Vagina (tissue), 2 donors: Measurements from ENCODE around the gene PCDHB10. TPM values are rescaled to one million over a fixed set of nuclear protein-coding genes. Genes with fewer than 3 reads are reported as not detected.
A peak's percentile ranks its signal among the peaks of the same experiment; 100 is the strongest.
"Not testable (repeated sequence)": the region's sequence is repeated elsewhere in the genome, so short reads cannot be mapped to it uniquely, and the experiment has no call there.

ENCODE experiments used
- DNase-seq, 2 donors: peaks; one replicate each; pipeline ENCODE4 v3.0.0-alpha.2; 2017; ENCODE audit errors: extremely low spot score in 2 of 2
- H3K27ac ChIP-seq: fragments of 200-600 bp; sonication (generic); one replicate; pipeline ENCODE4 v1.5.1; 2019
- H3K27me3 ChIP-seq: fragments of 200-600 bp; sonication (generic); one replicate; pipeline ENCODE4 v1.5.1; 2019
- H3K36me3 ChIP-seq, 2 donors: fragments of 200-600 bp; sonication (generic); one replicate each; pipeline ENCODE4 v1.5.1; 2017 to 2019
- H3K4me1 ChIP-seq: fragments of 200-600 bp; sonication (generic); one replicate; pipeline ENCODE4 v1.5.1; 2019
- H3K4me3 ChIP-seq, 2 donors: fragments of 200-600 bp; sonication (generic); 1 replicate in 1 of 2; 2 replicates in 1 of 2; pipeline ENCODE4 v1.5.1; 2016 to 2019
- H3K9me3 ChIP-seq: fragments of 200-600 bp; sonication (generic); one replicate; pipeline ENCODE4 v1.5.1; 2019
- POLR2A ChIP-seq, 2 donors: fragments of 450-650 bp; IDR thresholded peaks; one replicate each; pipeline ENCODE4 v1.6.1; 2017; ENCODE audit warnings: antibody characterized with exemption in 2 of 2, mild to moderate bottlenecking in 2 of 2, moderate library complexity in 2 of 2
- POLR2AphosphoS5 ChIP-seq, 2 donors: sonication (generic); formaldehyde crosslinking; IDR thresholded peaks; one replicate each; pipeline ENCODE4 v1.9.0; 2017; ENCODE audit warnings: antibody characterized with exemption in 2 of 2, mild to moderate bottlenecking in 2 of 2, low read depth in 1 of 2; ENCODE audit not compliant: insufficient read depth in 1 of 2
- intact Hi-C: fragments of 100-400 bp; cut with DNase I; formaldehyde crosslinking; loops from one replicate; pipeline ENCODE4 v1.15.1; 2023
- total RNA-seq: library from RNA; depleted of rRNA; stranded (reverse); fragments of >200 nt; gene quantifications from one replicate; pipeline ENCODE4 v1.2.3, GENCODE V29; 2016
- TF ChIP-seq, protein P1 (sequence below), 3 experiments: fragments of 450-650 bp in 2 of 3; fragments of 200-600 bp in 1 of 3; sonication (generic) in 1 of 3; IDR thresholded peaks; one replicate each; pipeline ENCODE4 v1.5.1; 2017 to 2019; ENCODE audit warnings: antibody characterized with exemption in 3 of 3, mild to moderate bottlenecking in 2 of 3, moderate library complexity in 2 of 3

PCDHB10 gene
- total RNA-seq = 3.2 TPM

DNA sequence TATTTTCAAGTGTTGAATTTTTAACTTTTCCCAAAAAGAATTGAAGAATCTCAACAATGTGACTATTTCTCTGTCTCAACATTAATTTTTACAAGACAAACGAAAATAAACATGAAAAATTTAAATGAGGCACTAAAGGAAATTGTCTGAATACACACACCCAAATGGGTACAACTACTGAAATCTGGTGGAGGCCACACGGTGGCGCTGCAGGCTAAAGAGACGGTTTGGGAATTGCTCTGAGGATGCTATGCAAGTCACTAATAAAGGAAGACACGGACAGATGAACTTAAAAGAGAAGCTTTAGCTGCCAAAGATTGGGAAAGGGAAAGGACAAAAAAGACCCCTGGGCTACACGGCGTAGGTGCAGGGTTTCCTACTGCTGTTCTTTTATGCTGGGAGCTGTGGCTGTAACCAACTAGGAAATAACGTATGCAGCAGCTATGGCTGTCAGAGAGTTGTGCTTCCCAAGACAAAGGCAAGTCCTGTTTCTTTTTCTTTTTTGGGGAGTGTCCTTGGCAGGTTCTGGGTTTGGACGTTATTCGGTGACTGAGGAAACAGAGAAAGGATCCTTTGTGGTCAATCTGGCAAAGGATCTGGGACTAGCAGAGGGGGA lies at the start of gene PCDHB10:
Gene PCDHB10, plus strand, starts transcription at position 244 of the 616 bp plus-strand sequence. Its CDS starts 200 bp downstream, at position 444.
- intact Hi-C loops = no loop called here
- no peaks in the 10 kb centered on the region for H3K36me3 ChIP-seq
- H3K27me3 ChIP-seq = no peaks in the 10 kb centered on the region
- TF ChIP-seq, protein P1, sequence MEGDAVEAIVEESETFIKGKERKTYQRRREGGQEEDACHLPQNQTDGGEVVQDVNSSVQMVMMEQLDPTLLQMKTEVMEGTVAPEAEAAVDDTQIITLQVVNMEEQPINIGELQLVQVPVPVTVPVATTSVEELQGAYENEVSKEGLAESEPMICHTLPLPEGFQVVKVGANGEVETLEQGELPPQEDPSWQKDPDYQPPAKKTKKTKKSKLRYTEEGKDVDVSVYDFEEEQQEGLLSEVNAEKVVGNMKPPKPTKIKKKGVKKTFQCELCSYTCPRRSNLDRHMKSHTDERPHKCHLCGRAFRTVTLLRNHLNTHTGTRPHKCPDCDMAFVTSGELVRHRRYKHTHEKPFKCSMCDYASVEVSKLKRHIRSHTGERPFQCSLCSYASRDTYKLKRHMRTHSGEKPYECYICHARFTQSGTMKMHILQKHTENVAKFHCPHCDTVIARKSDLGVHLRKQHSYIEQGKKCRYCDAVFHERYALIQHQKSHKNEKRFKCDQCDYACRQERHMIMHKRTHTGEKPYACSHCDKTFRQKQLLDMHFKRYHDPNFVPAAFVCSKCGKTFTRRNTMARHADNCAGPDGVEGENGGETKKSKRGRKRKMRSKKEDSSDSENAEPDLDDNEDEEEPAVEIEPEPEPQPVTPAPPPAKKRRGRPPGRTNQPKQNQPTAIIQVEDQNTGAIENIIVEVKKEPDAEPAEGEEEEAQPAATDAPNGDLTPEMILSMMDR (IDR thresholded peaks at IDR 0.05) = no peak
- DNase-seq = no peak
- no peak within 1 kb of the TSS for H3K4me3 ChIP-seq
- peaks cover 29% of the 10 kb centered on the region for H3K9me3 ChIP-seq
- H3K4me1 ChIP-seq = no peaks in the 10 kb centered on the region
- no peak within 1 kb of the TSS for H3K27ac ChIP-seq

- Histone ChIP-seq H3K27me3 (no peaks in the 10 kb centered on the region), H3K4me1 (no peaks in the 10 kb centered on the region), H3K27ac (no peak within 1 kb of the TSS), H3K9me3 (peaks cover 13% of the 10 kb centered on the region), H3K36me3 (no peaks in the 10 kb centered on the region), H3K4me3 (peak within 1 kb of the TSS in 1 of 2 donors; percentile 8)
- TF ChIP-seq, protein P1 (IDR thresholded peaks at IDR 0.05) = no peak
- TF ChIP-seq POLR2A (IDR thresholded peaks at IDR 0.05) (no peak), POLR2AphosphoS5 (IDR thresholded peaks at IDR 0.05; ENCODE audit: insufficient read depth in 1 of 2, low read depth in 1 of 2) (no peak)
- DNase-seq = no peak
- intact Hi-C loops = no loop called here
Measured at GRCh38 chr5:141149812-141150211, 42.3 kb upstream of the PCDHB10 start, which contains the start of gene PCDHB6. PCDHB6 (plus strand) TSS chr5:141150057; CDS start chr5:141150258, 201 bp downstream.

DNA sequence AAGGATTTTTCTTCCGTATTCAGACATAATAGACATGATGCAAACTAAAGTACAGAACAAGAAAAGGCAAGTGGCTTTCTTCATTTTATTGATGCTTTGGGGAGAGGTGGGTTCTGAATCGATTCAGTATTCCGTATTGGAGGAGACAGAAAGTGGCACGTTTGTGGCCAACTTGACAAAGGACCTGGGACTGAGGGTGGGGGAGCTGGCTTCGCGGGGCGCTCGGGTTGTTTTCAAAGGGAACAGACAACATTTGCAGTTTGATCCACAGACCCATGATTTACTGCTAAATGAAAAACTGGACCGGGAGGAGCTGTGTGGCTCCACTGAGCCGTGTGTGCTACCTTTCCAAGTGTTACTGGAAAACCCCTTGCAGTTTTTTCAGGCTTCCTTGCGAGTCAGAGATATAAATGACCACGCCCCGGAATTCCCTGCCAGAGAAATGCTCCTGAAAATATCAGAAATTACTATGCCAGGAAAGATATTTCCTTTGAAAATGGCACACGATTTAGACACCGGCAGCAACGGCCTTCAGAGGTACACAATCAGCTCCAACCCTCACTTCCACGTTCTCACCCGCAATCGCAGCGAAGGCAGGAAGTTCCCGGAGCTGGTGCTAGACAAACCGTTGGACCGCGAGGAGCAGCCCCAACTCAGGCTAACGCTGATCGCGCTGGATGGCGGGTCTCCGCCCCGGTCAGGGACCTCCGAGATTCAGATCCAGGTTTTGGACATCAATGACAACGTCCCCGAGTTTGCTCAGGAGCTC lies 41.7 kb upstream of the PCDHB10 start:
- peak overlapping the region in 1 of 2 donors; percentile 8 for H3K4me3 ChIP-seq
- DNase-seq = no peak
- peaks cover 13% of the 10 kb centered on the region for H3K9me3 ChIP-seq
- intact Hi-C loops = no loop called here
- H3K27me3 ChIP-seq = no peaks in the 10 kb centered on the region
- TF ChIP-seq, protein P1 (IDR thresholded peaks at IDR 0.05) = no peak
- no peak for TF ChIP-seq POLR2A (IDR thresholded peaks at IDR 0.05)
- no peak for TF ChIP-seq POLR2AphosphoS5 (IDR thresholded peaks at IDR 0.05; ENCODE audit: insufficient read depth in 1 of 2, low read depth in 1 of 2)
- no peaks in the 10 kb centered on the region for H3K36me3 ChIP-seq
- no peaks in the 10 kb centered on the region for H3K4me1 ChIP-seq
- H3K27ac ChIP-seq = no peak overlapping the region

DNA sequence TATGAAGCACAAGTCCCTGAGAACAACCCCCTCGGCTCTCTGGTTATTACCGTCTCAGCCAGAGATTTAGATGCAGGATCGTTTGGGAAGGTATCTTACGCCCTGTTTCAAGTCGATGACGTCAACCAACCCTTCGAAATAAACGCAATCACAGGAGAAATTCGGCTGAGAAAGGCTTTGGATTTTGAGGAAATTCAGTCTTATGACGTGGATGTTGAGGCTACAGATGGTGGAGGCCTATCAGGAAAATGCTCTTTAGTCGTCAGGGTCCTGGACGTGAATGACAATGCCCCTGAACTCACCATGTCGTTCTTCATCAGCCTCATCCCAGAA lies 41.2 kb upstream of the PCDHB10 start:
- Histone ChIP-seq H3K36me3 (no peaks in the 10 kb centered on the region), H3K9me3 (peaks cover 13% of the 10 kb centered on the region), H3K4me3 (peak overlapping the region in 1 of 2 donors; percentile 8), H3K4me1 (no peaks in the 10 kb centered on the region), H3K27me3 (no peaks in the 10 kb centered on the region), H3K27ac (no peak overlapping the region)
- intact Hi-C loops = no loop called here
- DNase-seq = no peak
- no peak for TF ChIP-seq POLR2AphosphoS5 (IDR thresholded peaks at IDR 0.05; ENCODE audit: insufficient read depth in 1 of 2, low read depth in 1 of 2)
- TF ChIP-seq, protein P1 (IDR thresholded peaks at IDR 0.05) = no peak
- TF ChIP-seq POLR2A (IDR thresholded peaks at IDR 0.05) = no peak

DNA sequence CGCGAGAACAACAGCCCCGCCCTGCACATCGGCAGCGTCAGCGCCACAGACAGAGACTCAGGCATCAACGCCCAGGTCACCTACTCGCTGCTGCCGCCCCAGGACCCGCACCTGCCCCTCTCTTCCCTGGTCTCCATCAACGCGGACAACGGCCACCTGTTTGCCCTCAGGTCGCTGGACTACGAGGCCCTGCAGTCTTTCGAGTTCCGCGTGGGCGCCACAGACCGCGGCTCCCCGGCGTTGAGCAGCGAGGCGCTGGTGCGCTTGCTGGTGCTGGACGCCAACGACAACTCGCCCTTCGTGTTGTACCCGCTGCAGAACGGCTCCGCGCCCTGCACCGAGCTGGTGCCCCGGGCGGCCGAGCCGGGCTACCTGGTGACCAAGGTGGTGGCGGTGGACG lies 40.5 kb upstream of the PCDHB10 start:
- H3K4me1 ChIP-seq, H3K27ac ChIP-seq, H3K36me3 ChIP-seq, DNase-seq, intact Hi-C loops, H3K27me3 ChIP-seq, H3K4me3 ChIP-seq: not testable (repeated sequence)
- H3K9me3 ChIP-seq = peaks cover 18% of the 10 kb centered on the region

DNA sequence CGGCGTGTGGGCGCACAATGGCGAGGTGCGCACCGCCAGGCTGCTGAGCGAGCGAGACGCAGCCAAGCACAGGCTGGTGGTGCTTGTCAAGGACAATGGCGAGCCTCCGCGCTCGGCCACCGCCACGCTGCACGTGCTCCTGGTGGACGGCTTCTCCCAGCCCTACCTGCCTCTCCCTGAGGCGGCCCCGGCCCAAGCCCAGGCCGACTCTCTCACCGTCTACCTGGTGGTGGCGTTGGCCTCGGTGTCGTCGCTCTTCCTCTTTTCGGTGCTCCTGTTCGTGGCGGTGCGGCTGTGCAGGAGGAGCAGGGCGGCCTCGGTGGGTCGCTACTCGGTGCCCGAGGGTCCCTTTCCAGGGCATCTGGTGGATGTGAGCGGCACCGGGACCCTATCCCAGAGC lies 40.1 kb upstream of the PCDHB10 start:
- DNase-seq, H3K36me3 ChIP-seq, H3K4me3 ChIP-seq, H3K27ac ChIP-seq, intact Hi-C loops, H3K27me3 ChIP-seq, H3K4me1 ChIP-seq: not testable (repeated sequence)
- peaks cover 19% of the 10 kb centered on the region for H3K9me3 ChIP-seq
